Hematopoietic multipotent progenitor cell treated with erythropoietin and hydrocortisone succinate and interleukin-3 and kit ligand, for 8 days (in vitro differentiated cells): ENCODE measurements around the gene LNX2.

Source experiments
- DNase-seq: peaks from one replicate; pipeline ENCODE4 v3.0.0-alpha.2; 2015

LNX2 gene

GRCh38 chr13:27620377-27621115 lies at the start of gene LNX2:
TSS of gene LNX2 (minus strand) at chr13:27620529. CDS start at chr13:27581703, 38,826 bp downstream.
- DNase-seq = peak; percentile 97

DNA sequence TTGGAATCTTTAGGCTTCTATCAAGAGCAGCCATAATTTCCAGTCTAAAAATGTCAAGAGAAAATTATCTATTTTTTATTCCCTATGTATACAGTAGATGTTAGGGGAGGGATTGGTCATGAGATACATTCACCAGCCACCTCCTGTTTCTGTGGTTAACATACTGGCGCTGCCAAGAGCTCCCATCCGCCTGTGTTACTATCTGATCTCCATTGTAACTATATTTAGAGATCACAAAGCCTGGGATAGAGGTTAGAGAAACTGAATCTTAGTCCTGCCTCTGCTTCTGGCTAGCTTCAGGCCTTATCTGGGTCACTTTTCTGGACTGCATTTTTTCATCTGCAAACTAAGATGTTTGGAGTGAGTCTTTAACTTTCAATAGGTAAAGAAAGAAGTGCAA lies 47.6 kb upstream of the LNX2 start:
- peak; percentile 92 for DNase-seq

DNA sequence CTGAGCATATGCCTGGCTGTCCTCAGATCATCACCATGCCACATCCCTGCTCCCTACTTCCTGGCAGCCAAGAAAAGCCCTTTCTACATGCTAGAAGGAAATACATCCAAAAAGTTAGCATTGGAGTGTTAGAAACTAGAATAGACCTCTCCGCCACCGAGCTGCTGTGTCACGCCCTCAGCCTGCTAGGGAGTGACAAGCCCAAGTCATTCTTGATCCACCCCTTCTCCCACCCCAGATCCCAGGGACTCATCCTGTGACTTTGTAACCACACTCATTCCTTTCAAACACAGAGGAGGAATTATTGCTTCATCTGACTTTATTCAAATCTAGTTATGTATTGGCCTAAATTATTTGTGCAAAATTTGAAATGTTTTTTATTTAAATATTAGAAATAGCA lies 46.6 kb upstream of the LNX2 start:
- DNase-seq = peak; percentile 25

DNA sequence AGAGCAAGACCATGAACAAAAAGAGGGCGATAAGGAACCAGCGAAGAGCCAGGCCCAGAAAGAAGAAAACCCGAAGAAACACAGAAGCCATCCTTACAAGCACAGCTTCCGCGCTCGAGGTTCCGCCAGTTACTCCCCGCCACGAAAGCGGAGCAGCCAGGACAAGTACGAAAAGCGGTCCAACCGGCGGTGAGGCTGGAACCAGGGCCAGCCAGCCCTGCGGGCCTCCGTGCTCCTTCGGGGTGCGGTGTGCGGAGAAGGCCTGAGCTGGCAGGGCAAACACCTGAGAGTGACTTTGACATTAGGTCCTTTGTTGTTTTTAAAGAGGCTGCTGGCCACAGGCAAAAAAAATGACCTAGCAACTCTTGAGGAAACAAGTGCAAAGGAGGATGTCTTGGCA lies 45.4 kb upstream of the LNX2 start:
- no peak for DNase-seq

GRCh38 chr13:27665333-27665732 lies 45.0 kb upstream of the LNX2 start:
- DNase-seq = no peak

DNA sequence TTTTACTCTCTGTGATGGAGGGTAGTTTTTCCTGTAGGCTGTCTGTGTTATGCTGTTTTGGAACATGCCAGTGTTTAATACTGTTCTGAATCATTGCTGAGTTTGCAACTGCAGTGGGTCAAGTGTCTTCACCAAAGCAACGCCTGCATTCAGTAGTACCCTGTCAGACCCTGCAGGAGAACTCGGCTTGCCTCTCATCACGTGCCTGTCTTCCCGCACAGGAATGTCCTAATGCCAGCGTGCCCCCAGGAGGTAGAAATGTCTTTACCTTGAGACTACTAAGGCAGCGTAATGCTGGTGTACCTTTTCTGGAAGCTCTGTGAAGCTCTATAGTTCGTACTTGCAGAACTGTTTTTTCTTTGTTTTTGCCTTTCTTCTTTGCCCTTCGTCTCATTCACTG lies 43.6 kb upstream of the LNX2 start:
- no peak for DNase-seq

DNA sequence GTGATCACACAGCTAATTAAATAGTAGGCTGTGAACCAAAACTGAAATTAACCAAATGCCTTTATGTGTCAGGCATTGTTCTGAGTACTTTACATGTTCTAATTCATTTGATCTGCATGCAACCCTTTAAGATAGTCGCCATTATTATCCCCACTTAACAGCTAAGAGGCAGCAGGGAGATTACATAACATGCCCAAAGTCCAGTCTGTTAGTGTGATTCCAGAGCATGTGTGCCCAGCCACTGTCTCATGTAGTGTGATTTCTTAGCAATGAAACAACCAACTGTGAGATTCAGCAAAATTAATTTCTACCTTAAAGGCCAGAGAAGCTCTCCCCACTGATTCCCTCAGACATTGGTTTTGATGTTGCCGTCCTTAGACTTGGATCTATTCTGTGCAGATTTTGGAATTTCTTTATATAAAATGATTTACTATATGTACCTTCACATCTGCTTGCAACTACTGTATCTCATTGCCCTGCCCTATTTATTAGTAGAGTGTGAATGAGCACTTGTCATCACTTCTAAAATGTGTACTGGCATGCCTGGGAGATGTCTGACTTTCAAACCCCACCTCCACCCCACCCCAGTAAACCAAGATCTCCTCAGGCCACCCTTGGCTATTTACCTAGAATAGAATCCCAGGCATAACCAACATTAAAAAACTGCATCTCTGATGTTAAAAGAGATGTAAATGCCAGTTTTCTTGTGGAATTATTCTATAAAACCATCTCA lies 42.6 kb upstream of the LNX2 start:
- DNase-seq = no peak

GRCh38 chr13:27661017-27661416 lies 40.7 kb upstream of the LNX2 start:
- DNase-seq = no peak

DNA sequence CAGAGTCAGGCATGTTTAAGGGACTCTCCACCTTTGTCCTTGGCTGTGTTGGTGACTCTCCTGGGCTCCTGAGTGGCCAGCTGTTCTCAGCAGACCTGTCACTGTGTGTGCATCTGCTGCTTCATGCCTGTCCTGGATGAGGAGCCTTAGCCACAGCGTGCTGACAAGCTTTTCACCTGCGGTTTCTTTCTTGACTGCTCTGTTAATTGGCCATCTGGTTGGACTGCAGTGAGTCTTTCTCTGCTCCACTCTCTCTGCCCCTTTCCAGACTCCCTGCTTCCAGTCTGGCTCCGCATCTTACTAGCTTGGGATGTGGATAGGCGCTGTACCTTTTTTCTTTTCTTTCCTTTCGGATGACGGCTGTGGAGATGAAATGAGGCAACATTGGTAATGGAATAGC lies 40.2 kb upstream of the LNX2 start:
- no peak for DNase-seq

DNA sequence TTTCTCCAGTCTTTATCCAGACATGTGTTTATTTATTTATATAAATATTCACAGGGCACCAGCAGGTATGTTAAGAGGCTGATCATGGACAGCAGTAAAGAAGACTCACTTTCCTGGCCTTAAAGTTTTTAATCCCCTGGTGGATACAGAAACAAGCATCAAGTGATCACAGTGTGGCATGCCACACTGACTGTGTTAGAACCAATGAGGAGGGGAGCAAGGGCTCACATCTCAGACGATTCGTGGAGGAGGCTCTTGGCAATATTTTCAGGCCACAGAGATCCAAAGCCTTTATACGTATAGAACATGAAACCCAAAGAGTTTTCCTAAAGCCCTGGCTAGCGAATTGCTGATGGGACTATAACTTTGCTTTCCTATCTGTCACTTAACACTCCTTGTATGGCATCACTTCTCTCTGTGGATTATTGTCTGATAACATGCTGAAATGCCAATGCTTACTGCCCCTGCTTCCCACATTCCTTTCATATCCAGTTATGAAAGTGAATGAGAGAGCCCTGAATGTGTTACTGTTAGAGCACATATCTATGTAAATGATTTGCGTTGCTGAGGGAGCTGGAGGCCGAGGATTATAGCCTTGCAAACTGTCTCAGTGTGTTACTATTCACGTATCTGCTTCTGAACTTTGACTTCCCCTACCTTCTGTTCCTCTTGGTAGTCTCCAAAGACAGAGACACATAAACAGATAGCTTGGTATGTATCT lies 39.0 kb upstream of the LNX2 start:
- no peak for DNase-seq

DNA sequence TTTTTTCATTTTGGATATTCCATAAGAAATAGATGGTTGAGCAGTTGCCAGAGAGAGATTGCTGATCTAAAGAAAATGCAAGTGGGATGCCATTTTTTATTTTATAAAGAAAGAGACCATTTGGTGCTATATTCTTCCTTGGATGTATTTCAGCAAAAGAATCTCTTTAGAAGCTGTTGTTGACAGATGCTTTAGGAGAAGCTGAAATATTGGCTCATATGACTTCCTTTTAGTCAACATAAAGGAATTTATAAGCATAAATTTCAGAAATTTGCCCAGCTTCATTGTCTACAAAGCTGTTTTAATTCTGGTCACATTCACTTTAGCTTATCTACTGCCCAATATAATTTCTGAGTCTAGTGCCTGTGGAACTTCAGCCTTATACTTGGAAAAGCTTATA lies 38.2 kb upstream of the LNX2 start:
- no peak for DNase-seq

DNA sequence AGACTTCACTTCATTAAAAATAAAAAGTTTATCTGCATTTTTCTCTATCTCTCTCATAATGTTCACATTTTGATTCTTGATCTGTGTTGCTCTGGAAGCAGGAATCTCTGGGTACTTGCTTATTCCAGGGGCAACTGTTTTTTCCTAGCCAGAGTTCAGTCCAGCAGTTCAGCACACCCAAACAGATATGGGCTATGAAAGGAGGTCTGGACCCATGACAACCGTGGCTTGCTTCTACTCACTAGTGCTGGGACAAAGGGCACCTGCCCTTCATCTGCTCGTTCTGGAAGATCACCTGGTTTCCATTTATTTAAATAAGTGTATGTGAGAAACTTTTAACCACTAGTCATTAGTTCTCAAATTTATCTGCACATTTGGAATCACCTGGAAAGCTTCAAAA lies 37.4 kb upstream of the LNX2 start:
- DNase-seq = no peak

GRCh38 chr13:27654816-27655215 lies 34.5 kb upstream of the LNX2 start:
- DNase-seq = no peak

- DNase-seq = no peak
These were observed 33.7 kb upstream of the LNX2 start for GRCh38 chr13:27654059-27654458.

- no peak for DNase-seq
These were observed 30.0 kb upstream of the LNX2 start for GRCh38 chr13:27650312-27650711.

- DNase-seq = peak; percentile 72
These were observed 24.0 kb upstream of the LNX2 start for GRCh38 chr13:27644302-27644701.

GRCh38 chr13:27643334-27644132 lies 23.2 kb upstream of the LNX2 start:
- peak; percentile 63 for DNase-seq

DNA sequence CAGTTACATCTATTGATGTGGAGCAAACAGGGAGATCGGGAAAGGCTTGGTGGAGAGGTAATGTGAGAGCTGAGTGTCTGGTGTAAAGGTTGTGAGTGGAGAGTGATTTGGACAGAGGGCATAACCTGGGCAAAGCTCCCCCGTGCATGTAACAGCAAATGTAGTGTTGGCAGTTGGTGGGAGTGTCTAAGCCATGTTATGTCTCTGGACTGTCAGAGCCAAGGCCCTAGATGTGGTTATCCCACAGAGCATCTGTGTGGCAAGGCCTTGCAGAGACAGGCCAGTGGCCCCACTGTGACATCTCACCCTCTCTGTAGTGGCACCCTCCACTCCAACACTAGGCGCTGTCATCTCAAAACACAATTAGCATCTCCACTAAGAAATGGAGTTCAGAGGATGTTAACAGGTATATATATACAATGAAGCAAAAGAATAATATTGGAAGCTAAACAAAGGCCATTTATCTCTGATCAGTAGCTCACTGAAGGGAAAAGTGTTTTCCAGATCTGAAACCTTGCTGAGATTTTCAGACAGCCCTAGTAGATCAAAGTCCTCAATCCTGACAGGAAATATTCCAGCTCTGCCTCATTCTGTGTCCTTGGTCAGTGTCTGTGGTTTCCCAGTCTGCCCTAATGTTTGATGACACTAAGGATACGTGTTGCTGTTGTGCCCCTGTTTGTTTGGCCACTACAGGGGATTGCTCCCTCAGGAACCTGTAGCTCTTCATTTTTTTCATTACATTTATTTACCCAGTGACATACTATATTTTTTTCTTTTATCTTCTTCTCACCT lies 21.6 kb upstream of the LNX2 start:
- peak; percentile 72 for DNase-seq

DNA sequence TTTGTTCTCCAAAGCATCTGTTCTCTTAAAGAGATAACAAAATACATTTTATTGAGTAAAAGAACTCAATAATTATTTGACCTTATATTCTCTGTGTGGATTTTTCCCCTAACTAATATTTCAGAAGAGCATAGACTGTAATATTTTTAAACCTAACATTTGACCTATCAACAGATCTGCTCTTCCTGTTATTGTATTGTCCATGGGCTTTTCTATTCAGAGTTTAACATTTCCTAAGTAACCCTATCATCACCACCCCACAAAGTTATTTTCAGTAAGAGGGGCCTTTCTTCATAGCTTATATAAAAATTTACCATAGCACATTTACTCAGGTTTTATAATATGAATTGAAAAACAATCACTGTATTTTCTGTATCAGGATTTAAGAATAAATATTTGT lies 18.9 kb upstream of the LNX2 start:
- DNase-seq = no peak

- no peak for DNase-seq
These were observed 18.2 kb upstream of the LNX2 start for GRCh38 chr13:27638521-27638920.

GRCh38 chr13:27638001-27638400 lies 17.7 kb upstream of the LNX2 start:
- no peak for DNase-seq

- DNase-seq = no peak
These were observed 16.9 kb upstream of the LNX2 start for GRCh38 chr13:27637289-27637626.
